ENCODE data around the gene MLNR.

DNA sequence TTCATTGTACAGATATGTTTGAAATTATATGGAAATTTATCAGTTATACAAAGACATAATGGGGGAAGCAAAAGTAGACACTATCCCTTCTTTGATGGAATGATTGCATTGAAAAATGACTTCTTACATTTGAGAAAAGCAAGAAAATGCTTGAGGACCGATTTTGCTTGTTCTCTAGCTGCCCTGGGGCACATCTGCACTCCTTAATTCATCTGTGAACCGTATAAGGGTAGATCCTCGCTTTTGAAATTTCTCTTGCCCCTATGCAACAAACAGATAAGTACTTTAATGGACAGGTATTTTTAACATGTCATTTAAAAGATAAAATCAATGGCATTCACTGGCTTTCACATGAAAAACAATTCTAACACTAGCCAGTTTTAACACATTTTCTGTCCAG is 13.5 kb upstream of the MLNR start:
- TF ChIP-seq, protein P1, sequence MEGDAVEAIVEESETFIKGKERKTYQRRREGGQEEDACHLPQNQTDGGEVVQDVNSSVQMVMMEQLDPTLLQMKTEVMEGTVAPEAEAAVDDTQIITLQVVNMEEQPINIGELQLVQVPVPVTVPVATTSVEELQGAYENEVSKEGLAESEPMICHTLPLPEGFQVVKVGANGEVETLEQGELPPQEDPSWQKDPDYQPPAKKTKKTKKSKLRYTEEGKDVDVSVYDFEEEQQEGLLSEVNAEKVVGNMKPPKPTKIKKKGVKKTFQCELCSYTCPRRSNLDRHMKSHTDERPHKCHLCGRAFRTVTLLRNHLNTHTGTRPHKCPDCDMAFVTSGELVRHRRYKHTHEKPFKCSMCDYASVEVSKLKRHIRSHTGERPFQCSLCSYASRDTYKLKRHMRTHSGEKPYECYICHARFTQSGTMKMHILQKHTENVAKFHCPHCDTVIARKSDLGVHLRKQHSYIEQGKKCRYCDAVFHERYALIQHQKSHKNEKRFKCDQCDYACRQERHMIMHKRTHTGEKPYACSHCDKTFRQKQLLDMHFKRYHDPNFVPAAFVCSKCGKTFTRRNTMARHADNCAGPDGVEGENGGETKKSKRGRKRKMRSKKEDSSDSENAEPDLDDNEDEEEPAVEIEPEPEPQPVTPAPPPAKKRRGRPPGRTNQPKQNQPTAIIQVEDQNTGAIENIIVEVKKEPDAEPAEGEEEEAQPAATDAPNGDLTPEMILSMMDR (IDR thresholded peaks at IDR 0.05), result no peak
- TF ChIP-seq POLR2A (IDR thresholded peaks at IDR 0.05), result no peak

All from Peyer's patch (tissue), 4 donors.